ENCODE measurements around the gene RALGAPB.
"Not testable (repeated sequence)": the region's sequence is repeated elsewhere in the genome, so short reads cannot be mapped to it uniquely, and the experiment has no call there.

Gene RALGAPB

GRCh38 chr20:38472513-38473366, at the start of gene RALGAPB:
Gene RALGAPB (plus strand): TSS chr20:38472843. CDS start chr20:38488433, 15,590 bp downstream.
- peak; percentile 98 for DNase-seq

GRCh38 chr20:38423541-38423940, 49.1 kb upstream of the RALGAPB start:
- no peak for DNase-seq

GRCh38 chr20:38424401-38424800, 48.2 kb upstream of the RALGAPB start:
- no peak for DNase-seq

- no peak for DNase-seq
These were observed 46.4 kb upstream of the RALGAPB start for GRCh38 chr20:38426006-38426897.

GRCh38 chr20:38427655-38428023, 45.0 kb upstream of the RALGAPB start:
- DNase-seq, result no peak

GRCh38 chr20:38428800-38429199, 43.8 kb upstream of the RALGAPB start:
- DNase-seq, result no peak

- no peak for DNase-seq
These were observed 43.3 kb upstream of the RALGAPB start for GRCh38 chr20:38429301-38429700.

GRCh38 chr20:38430679-38431325, 41.8 kb upstream of the RALGAPB start:
- DNase-seq, result no peak

- DNase-seq, result no peak
These were observed 40.4 kb upstream of the RALGAPB start for GRCh38 chr20:38432292-38432691.

GRCh38 chr20:38432870-38433269, 39.8 kb upstream of the RALGAPB start:
- not testable (repeated sequence) for DNase-seq

GRCh38 chr20:38433304-38433972, 39.2 kb upstream of the RALGAPB start:
- no peak for DNase-seq

- DNase-seq, result peak; percentile 20
These were observed 38.3 kb upstream of the RALGAPB start for GRCh38 chr20:38434301-38434741.

GRCh38 chr20:38434770-38435554, 37.7 kb upstream of the RALGAPB start, which contains the start of gene SNHG17:
Gene SNHG17 (minus strand): TSS chr20:38435328.
- DNase-seq, result peak; percentile 82

GRCh38 chr20:38435555-38435939, 37.1 kb upstream of the RALGAPB start:
- no peak for DNase-seq

GRCh38 chr20:38437796-38438195, 34.8 kb upstream of the RALGAPB start:
- no peak for DNase-seq

GRCh38 chr20:38441110-38441509, 31.5 kb upstream of the RALGAPB start:
- not testable (repeated sequence) for DNase-seq

GRCh38 chr20:38441916-38442315, 30.7 kb upstream of the RALGAPB start:
- DNase-seq, result no peak

GRCh38 chr20:38445381-38445796, 27.3 kb upstream of the RALGAPB start:
- no peak for DNase-seq

GRCh38 chr20:38445901-38446425, 26.7 kb upstream of the RALGAPB start:
- no peak for DNase-seq

GRCh38 chr20:38446441-38447209, 26.0 kb upstream of the RALGAPB start:
- DNase-seq, result peak; percentile 88

GRCh38 chr20:38447251-38447661, 25.4 kb upstream of the RALGAPB start:
- no peak for DNase-seq

Data from activated CD4-positive, alpha-beta T cell treated with anti-CD3 and anti-CD28 coated beads for 1 hour (primary cell).